ENCODE data around the gene PSMB5.
A peak's percentile ranks its signal among the peaks of the same experiment; 100 is the strongest.

The PSMB5 gene

DNA sequence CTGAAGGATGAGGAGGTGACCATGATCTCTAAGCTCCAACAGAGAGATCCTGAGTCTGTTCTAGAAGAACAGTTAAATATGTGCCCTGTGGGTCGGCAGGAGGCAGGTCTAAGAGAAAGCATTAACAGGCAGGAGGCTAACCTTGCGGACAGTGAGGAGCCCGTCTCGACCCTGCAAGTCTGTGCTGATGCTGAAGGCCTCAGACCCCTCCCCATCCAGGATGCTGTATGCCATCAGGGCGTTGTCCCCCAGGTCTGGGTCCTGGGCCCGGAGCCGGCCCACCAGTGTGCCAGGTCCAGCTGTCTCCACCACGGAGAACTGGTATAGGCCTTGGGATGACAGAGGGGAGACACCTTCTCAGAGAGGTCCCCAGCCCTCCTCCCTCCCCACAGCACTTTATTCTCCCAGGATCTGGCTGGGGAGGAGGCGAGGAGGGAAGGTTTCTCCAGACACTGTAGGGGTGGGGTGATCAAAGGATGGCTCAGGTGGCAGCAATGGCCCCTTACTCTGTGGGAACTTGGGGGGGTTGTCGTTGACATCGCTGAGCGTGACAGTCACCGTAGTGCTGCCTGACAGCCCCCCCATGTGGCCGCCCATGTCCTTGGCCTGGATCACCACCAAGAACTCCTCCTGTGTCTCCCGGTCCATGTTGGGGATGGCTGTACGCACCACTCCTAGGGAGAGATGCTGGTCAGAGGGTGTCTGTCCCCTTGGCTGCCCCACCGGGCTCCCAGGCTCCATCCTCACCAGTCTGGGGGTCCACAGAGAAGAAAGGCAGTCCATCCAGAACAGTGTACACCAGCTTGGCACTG lies 19.5 kb upstream of the PSMB5 start:
- DNase-seq (ENCODE audit: extremely low read depth, insufficient read length): no peak
- no peak overlapping the region for H3K4me3 ChIP-seq (replicated peaks; ENCODE audit: low read depth, low read length)
- TF ChIP-seq, protein P1, sequence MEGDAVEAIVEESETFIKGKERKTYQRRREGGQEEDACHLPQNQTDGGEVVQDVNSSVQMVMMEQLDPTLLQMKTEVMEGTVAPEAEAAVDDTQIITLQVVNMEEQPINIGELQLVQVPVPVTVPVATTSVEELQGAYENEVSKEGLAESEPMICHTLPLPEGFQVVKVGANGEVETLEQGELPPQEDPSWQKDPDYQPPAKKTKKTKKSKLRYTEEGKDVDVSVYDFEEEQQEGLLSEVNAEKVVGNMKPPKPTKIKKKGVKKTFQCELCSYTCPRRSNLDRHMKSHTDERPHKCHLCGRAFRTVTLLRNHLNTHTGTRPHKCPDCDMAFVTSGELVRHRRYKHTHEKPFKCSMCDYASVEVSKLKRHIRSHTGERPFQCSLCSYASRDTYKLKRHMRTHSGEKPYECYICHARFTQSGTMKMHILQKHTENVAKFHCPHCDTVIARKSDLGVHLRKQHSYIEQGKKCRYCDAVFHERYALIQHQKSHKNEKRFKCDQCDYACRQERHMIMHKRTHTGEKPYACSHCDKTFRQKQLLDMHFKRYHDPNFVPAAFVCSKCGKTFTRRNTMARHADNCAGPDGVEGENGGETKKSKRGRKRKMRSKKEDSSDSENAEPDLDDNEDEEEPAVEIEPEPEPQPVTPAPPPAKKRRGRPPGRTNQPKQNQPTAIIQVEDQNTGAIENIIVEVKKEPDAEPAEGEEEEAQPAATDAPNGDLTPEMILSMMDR (IDR thresholded peaks at IDR 0.05; ENCODE audit: insufficient read depth, low read length, poor library complexity, severe bottlenecking): peak; percentile 57
- no peaks in the 10 kb centered on the region for H3K27me3 ChIP-seq (replicated peaks; ENCODE audit: control insufficient read depth, insufficient read depth, low read length)
- H3K36me3 ChIP-seq (ENCODE audit: control insufficient read depth, insufficient read depth, low read length): peaks cover 9% of the 10 kb centered on the region

DNA sequence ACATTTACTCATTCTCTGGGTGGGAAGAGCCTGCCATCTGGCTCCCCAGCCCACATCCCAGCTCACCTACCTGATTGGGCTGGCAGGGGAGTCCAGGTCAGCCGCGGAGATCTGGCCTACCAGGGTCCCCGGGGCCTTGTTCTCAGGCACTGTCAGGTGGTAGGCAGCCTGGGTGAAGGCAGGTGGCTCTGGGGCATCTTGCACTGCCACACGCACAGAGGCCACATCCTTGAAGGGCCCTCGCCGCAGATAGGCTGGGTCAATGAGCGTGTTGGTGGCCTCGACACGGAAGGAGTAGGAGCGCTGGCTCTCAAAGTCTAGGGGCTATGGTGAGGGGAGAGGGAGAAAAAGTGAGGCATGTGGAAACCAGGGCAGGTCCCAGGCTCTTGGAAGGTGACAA lies 18.7 kb upstream of the PSMB5 start:
- no peak overlapping the region for H3K4me3 ChIP-seq (replicated peaks; ENCODE audit: low read depth, low read length)
- no peak for DNase-seq (ENCODE audit: extremely low read depth, insufficient read length)
- H3K36me3 ChIP-seq (ENCODE audit: control insufficient read depth, insufficient read depth, low read length): peaks cover 2% of the 10 kb centered on the region
- TF ChIP-seq, protein P1 (IDR thresholded peaks at IDR 0.05; ENCODE audit: insufficient read depth, low read length, poor library complexity, severe bottlenecking): no peak
- H3K27me3 ChIP-seq (replicated peaks; ENCODE audit: control insufficient read depth, insufficient read depth, low read length): no peaks in the 10 kb centered on the region

DNA sequence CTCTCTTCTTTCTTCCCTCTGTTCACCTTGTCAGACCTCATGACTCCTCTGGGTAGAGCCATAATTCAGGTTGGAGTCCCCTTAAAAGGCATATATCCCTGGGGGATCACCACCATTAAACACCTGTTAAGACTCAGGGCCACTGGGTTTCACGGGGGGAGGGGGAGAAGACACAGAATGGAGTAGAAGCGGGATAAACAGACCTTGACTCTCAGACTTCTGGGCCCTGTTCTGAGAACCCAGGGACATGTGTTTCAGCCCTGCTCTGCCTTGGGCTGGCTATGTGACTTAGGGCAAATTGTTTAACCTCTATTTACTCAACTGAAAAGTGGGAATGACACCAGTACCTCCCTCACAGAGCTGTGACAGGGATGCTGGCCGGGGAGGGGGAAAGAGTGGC lies 18.0 kb upstream of the PSMB5 start:
- DNase-seq (ENCODE audit: extremely low read depth, insufficient read length): no peak

DNA sequence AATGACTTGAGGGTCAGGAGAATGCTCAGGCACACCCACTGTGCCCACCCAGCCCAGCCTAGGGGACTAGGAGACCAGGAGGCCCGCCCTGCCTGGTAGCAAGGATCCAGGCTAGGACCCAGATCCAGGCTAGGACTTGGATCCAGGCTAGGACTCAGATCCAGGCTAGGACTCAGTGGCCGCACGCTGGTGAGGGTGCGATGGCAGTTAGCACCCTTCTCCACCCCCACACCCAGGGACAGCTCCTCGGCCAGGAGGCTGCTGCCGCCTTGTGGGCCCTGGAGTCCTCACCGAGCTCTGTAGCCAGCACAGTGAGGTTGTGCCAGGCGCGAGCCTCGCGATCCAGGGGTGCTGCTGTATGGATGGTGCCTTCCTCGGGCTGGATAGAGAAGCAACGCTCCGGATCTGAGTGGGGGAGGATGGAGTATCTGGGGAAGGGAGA lies 17.5 kb upstream of the PSMB5 start:
- DNase-seq (ENCODE audit: extremely low read depth, insufficient read length): no peak
- Histone ChIP-seq H3K36me3 (ENCODE audit: control insufficient read depth, insufficient read depth, low read length) (no peaks in the 10 kb centered on the region), H3K4me3 (replicated peaks; ENCODE audit: low read depth, low read length) (no peak overlapping the region), H3K27me3 (replicated peaks; ENCODE audit: control insufficient read depth, insufficient read depth, low read length) (no peaks in the 10 kb centered on the region)
- TF ChIP-seq, protein P1 (IDR thresholded peaks at IDR 0.05; ENCODE audit: insufficient read depth, low read length, poor library complexity, severe bottlenecking): no peak

More for the DNA sequence above, 18.0 kb upstream of the PSMB5 start:
- no peak overlapping the region for H3K4me3 ChIP-seq (replicated peaks; ENCODE audit: low read depth, low read length)
- TF ChIP-seq, protein P1 (IDR thresholded peaks at IDR 0.05; ENCODE audit: insufficient read depth, low read length, poor library complexity, severe bottlenecking): no peak
- no peaks in the 10 kb centered on the region for H3K36me3 ChIP-seq (ENCODE audit: control insufficient read depth, insufficient read depth, low read length)
- no peaks in the 10 kb centered on the region for H3K27me3 ChIP-seq (replicated peaks; ENCODE audit: control insufficient read depth, insufficient read depth, low read length)

DNA sequence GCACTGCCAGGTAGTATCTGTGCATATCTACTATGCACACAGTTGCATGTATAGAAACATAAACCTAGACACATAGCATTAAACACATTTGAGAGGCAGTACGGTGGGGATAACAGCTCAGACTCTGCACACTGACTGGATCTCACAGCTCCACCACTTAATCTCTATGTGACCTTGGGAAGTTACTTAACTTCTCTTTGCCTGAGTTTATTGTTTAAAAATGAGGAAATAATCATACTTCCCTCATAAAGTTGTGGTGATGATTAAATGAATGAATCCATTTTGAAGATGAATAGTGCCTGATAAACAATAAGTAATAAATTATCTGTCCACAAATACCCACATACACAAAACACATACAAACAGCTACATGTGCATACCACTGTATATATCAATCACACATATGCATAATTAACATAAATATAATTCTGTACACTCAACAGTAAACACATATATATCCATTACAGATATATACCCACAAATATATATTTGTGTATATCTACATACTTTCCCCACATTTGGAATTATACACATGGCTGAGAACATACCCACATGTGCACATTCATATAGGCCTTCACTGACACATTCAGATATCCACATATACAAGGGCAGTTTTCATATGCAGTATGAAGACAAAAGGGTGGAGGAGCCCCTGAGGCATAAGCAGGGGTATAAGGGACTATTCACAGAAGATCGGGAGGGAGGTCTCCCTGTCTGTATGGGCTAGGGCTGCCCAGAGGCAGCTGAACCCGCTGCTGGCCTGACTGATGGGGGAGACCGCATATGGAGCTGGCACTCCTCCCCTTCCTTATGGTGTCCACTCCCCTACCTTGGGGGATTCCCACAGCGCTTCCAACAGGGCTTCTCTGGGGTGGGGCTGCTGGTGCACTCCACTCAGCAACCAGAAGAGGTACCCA lies 16.7 kb upstream of the PSMB5 start:
- Histone ChIP-seq H3K36me3 (ENCODE audit: control insufficient read depth, insufficient read depth, low read length) (no peaks in the 10 kb centered on the region), H3K27me3 (replicated peaks; ENCODE audit: control insufficient read depth, insufficient read depth, low read length) (no peaks in the 10 kb centered on the region), H3K4me3 (replicated peaks; ENCODE audit: low read depth, low read length) (no peak overlapping the region)
- no peak for DNase-seq (ENCODE audit: extremely low read depth, insufficient read length)
- TF ChIP-seq, protein P1 (IDR thresholded peaks at IDR 0.05; ENCODE audit: insufficient read depth, low read length, poor library complexity, severe bottlenecking): no peak
